GM12878 (cell line): ENCODE measurements around the gene MBOAT2. TPM values are rescaled to one million over a fixed set of nuclear protein-coding genes. Genes with fewer than 3 reads are reported as not detected.

ENCODE experiments used
- ATAC-seq: fragments of 200-7000 bp; cut with Tn5 transposase; 3 replicates; pipeline ENCODE4 v1.9.1; 2020; ENCODE audit warnings: mild to moderate bottlenecking, moderate library complexity
- BruUV-seq: library from RNA; stranded (reverse); fragments of 400-500 nt; replicated peaks from 2 replicates; lab custom pipeline; 2021; lab: Mats Ljungman, UMichigan
- CTCF ChIA-PET: fragments of 300-600 bp; sonication (Branson Sonifier 250); formaldehyde crosslinking; extraction: SDS; loops from one replicate; lab custom pipeline; 2021; ENCODE audit warnings: inconsistent platforms; lab: Yijun Ruan, JAX
- POLR2A ChIA-PET: fragments of 350-600 bp; formaldehyde crosslinking; extraction: SDS; loops from one replicate; lab custom pipeline; 2021; ENCODE audit warnings: inconsistent platforms; lab: Charles Lee
- RAD21 ChIA-PET: fragments of 300-600 bp; sonication (Branson Sonifier 250); formaldehyde crosslinking; loops from one replicate; lab custom pipeline; 2023; ENCODE audit warnings: antibody characterized with exemption; ENCODE audit not compliant: unreplicated experiment; lab: Charles Lee
- SMC1A ChIA-PET: fragments of 300-600 bp; sonication (Branson Sonifier 250); formaldehyde crosslinking; loops from one replicate; lab custom pipeline; 2023; ENCODE audit not compliant: unreplicated experiment, uncharacterized antibody; lab: Charles Lee
- DNase-seq: peaks from one replicate; pipeline ENCODE4 v3.0.0-alpha.2; 2011; ENCODE audit warnings: low read depth, low spot score
- FAIRE-seq: peaks from 3 replicates; lab custom pipeline; 2011; peaks lifted over from hg19 to GRCh38; lab: Jason Lieb, UNC
- H2AFZ ChIP-seq: 2 replicates; pipeline ENCODE4 v1.6.0; 2011; ENCODE audit warnings: low read depth, low read length, control low read depth; ENCODE audit not compliant: control insufficient read depth
- H3K27ac ChIP-seq: 2 replicates; pipeline ENCODE4 v1.5.1; 2011; ENCODE audit warnings: control low read depth; ENCODE audit not compliant: control insufficient read depth, insufficient read depth
- H3K27me3 ChIP-seq, 2 experiments: replicated peaks in 1 of 2; 2 replicates each; pipeline versions ENCODE4 v1.6.0 to v1.6.1; 2011; ENCODE audit warnings: low read length in 1 of 2; ENCODE audit not compliant: control insufficient read depth in 2 of 2, insufficient read depth in 2 of 2
- H3K36me3 ChIP-seq, 2 experiments: 2 replicates each; pipeline ENCODE4 v1.5.1; 2011; ENCODE audit warnings: low read length in 1 of 2; ENCODE audit not compliant: control insufficient read depth in 2 of 2, insufficient read depth in 2 of 2
- H3K4me1 ChIP-seq: 2 replicates; pipeline ENCODE4 v1.6.1; 2011; ENCODE audit warnings: mild to moderate bottlenecking, low read length, moderate library complexity, mixed read lengths; ENCODE audit not compliant: control insufficient read depth, insufficient read depth
- H3K4me2 ChIP-seq: 2 replicates; pipeline ENCODE4 v1.6.0; 2011; ENCODE audit warnings: control low read depth; ENCODE audit not compliant: control insufficient read depth, insufficient read depth
- H3K4me3 ChIP-seq: fragments of 200-600 bp; sonication (generic); 2 replicates; pipeline ENCODE4 v1.5.1; 2016
- H3K79me2 ChIP-seq: 2 replicates; pipeline ENCODE4 v1.6.0; 2011; ENCODE audit warnings: low read length; ENCODE audit not compliant: control insufficient read depth, insufficient read depth
- H3K9ac ChIP-seq: 2 replicates; pipeline ENCODE4 v1.8.0; 2011; ENCODE audit warnings: low read length, control low read depth, mixed read lengths; ENCODE audit not compliant: control insufficient read depth, insufficient read depth
- H3K9me3 ChIP-seq: replicated peaks from 3 replicates; pipeline ENCODE4 v1.5.1; 2011; ENCODE audit warnings: mild to moderate bottlenecking, low read length; ENCODE audit not compliant: control insufficient read depth, insufficient read depth
- H4K20me1 ChIP-seq: 2 replicates; pipeline ENCODE4 v1.6.0; 2011; ENCODE audit not compliant: control insufficient read depth, insufficient read depth
- BHLHE40 ChIP-seq, 2 experiments: fragments of 450-650 bp in 1 of 2; IDR thresholded peaks; 2 replicates each; pipeline ENCODE4 v1.6.1; 2011 to 2017; ENCODE audit warnings: low read depth in 2 of 2, borderline replicate concordance in 1 of 2, improper control_type of control experiment in 1 of 2, low read length in 1 of 2, mild to moderate bottlenecking in 1 of 2
- BMI1 ChIP-seq: fragments of 450-650 bp; IDR thresholded peaks from 2 replicates; pipeline ENCODE4 v1.6.1; 2016; ENCODE audit warnings: mild to moderate bottlenecking, moderate library complexity, borderline replicate concordance
- CREB1 ChIP-seq: IDR thresholded peaks from 2 replicates; pipeline ENCODE4 v1.6.1; 2012; ENCODE audit warnings: low read depth, mild to moderate bottlenecking, inconsistent platforms
- E4F1 ChIP-seq: fragments of 450-650 bp; IDR thresholded peaks from 2 replicates; pipeline ENCODE4 v1.6.1; 2018; ENCODE audit warnings: borderline replicate concordance, mild to moderate bottlenecking; ENCODE audit not compliant: partially characterized antibody
- EED ChIP-seq: sonication (generic); IDR thresholded peaks from 2 replicates; pipeline ENCODE4 v1.6.1; 2016; ENCODE audit warnings: antibody characterized with exemption, low read depth
- EZH2 ChIP-seq: IDR thresholded peaks from 2 replicates; pipeline ENCODE4 v1.6.1; 2012; ENCODE audit warnings: low read depth, mild to moderate bottlenecking, control low read depth, inconsistent platforms, low read length, borderline replicate concordance; ENCODE audit not compliant: control insufficient read depth
- GABPA ChIP-seq: IDR thresholded peaks from 2 replicates; pipeline ENCODE4 v1.6.1; 2014; ENCODE audit warnings: antibody characterized with exemption, low read depth, mild to moderate bottlenecking, inconsistent platforms
- HDAC6 ChIP-seq: fragments of 200-600 bp; sonication (generic); IDR thresholded peaks from one replicate; pipeline ENCODE4 v1.8.0; 2017; ENCODE audit warnings: antibody characterized with exemption; ENCODE audit not compliant: unreplicated experiment
- MTA3 ChIP-seq: IDR thresholded peaks from 2 replicates; pipeline ENCODE4 v1.6.1; 2012; ENCODE audit warnings: low read length, inconsistent platforms, borderline replicate concordance
- POLR2A ChIP-seq: IDR thresholded peaks from 2 replicates; pipeline ENCODE4 v1.6.1; 2011; ENCODE audit warnings: low read depth, mild to moderate bottlenecking, low read length
- RELA ChIP-seq: fragments of 450-650 bp; IDR thresholded peaks from 2 replicates; pipeline ENCODE4 v1.8.0; 2014; ENCODE audit warnings: borderline replicate concordance; ENCODE audit not compliant: partially characterized antibody
- SIN3A ChIP-seq: IDR thresholded peaks from 2 replicates; pipeline ENCODE4 v1.6.1; 2012; ENCODE audit warnings: low read depth, low read length, improper control_type of control experiment
- SUZ12 ChIP-seq: fragments of 200-600 bp; sonication (generic); IDR thresholded peaks from one replicate; pipeline ENCODE4 v1.6.1; 2018; ENCODE audit warnings: antibody characterized with exemption, mild to moderate bottlenecking; ENCODE audit not compliant: unreplicated experiment
- TBL1XR1 ChIP-seq: IDR thresholded peaks from 2 replicates; pipeline ENCODE4 v1.6.1; 2012; ENCODE audit warnings: low read depth, low read length, improper control_type of control experiment
- TCF7 ChIP-seq: IDR thresholded peaks from 2 replicates; pipeline ENCODE4 v1.6.1; 2014; ENCODE audit warnings: antibody characterized with exemption, borderline replicate concordance
- ZNF24 ChIP-seq: fragments of 450-650 bp; IDR thresholded peaks from 2 replicates; pipeline ENCODE4 v1.6.1; 2017; ENCODE audit warnings: antibody characterized with exemption, mild to moderate bottlenecking
- WGBS: methylation state at CpG from one replicate; pipeline ENCODE4 v1.1.6; 2016; ENCODE audit warnings: low lambda C conversion rate; ENCODE audit not compliant: insufficient replicate concordance, insufficient coverage; ENCODE audit errors: missing lambda C conversion rate; 5-methylcytosine and 5-hydroxymethylcytosine counted together
- in situ Hi-C: fragments of 300-500 bp; cut with MboI; formaldehyde crosslinking; loops from 9 replicates; pipeline ENCODE4 v1.14.3; 2018; ENCODE audit warnings: mixed read lengths
- intact Hi-C: fragments of 100-400 bp; cut with micrococcal nuclease; formaldehyde crosslinking; loops from one replicate; pipeline ENCODE4 v1.14.2; 2022; ENCODE audit not compliant: unreplicated experiment
- polyA plus RNA-seq, 11 experiments: library from polyadenylated mRNA; depleted of rRNA in 4 of 11; unstranded in 6 of 11; stranded (reverse) in 5 of 11; fragments of >200 nt; fragmentation: Nextera tagmentation in 4 of 11; fragmentation: Illumina TruSeq in 1 of 11; extraction: Ambion mirVana in 4 of 11; extraction: Trizol in 1 of 11; gene quantifications; 1 replicate in 1 of 11; 2 replicates in 10 of 11; pipeline versions ENCODE4 v1.2.1 to v1.2.3, GENCODE V29; 2011 to 2016; ENCODE audit warnings: inconsistent platforms in 2 of 11, missing spikeins in 2 of 11, low read depth in 1 of 11
- total RNA-seq, 4 experiments: library from RNA; depleted of rRNA in 3 of 4; stranded (reverse); fragments of >200 nt in 3 of 4; fragmentation: Illumina TruSeq in 1 of 4; extraction: Trizol in 1 of 4; gene quantifications; 2 replicates each; pipeline versions ENCODE4 v1.2.1 to v1.2.3, GENCODE V29; 2013 to 2021

MBOAT2 gene
- total and polyA plus RNA-seq, 10 of the 15 experiments (the other 5 are each of a cell fraction or from before 2014, with no cell fraction given): 0.08 to 40.6 (median 1.8) TPM

- SMC1A ChIA-PET: no interaction called here
- H3K36me3 ChIP-seq: no peaks in the 10 kb centered on the region
- TF ChIP-seq RELA (no peak), POLR2A (no peak), EZH2 (no peak)
- TF ChIP-seq, all 136 proteins: peak for 0
- no peaks in the 10 kb centered on the region; the same call in 2 of the 3 replicates for H3K9me3 ChIP-seq
- H3K4me3 ChIP-seq: no peak overlapping the region
- RAD21 ChIA-PET: no interaction called here
- DNase-seq (no peak), ATAC-seq (peak; percentile 40; the same call in 1 of the 3 replicates), FAIRE-seq (no peak)
- H3K4me1 ChIP-seq: no peaks in the 10 kb centered on the region; the same call in 1 of the 2 replicates
- intact Hi-C loops (no loop called here), in situ Hi-C loops (no loop called here)
- H3K9ac ChIP-seq: no peak overlapping the region
- H3K27ac ChIP-seq: no peak overlapping the region
- H3K27me3 ChIP-seq: no peaks in the 10 kb centered on the region
- no peaks in the 10 kb centered on the region for H3K79me2 ChIP-seq
- 54% methylated on average over 10 of the region's 10 CpGs for WGBS
- no TSS peak for BruUV-seq
- H2AFZ ChIP-seq: no peak overlapping the region; the same call in 1 of the 2 replicates
- no peaks in the 10 kb centered on the region for H4K20me1 ChIP-seq
- CTCF ChIA-PET: no interaction called here
- no peak overlapping the region for H3K4me2 ChIP-seq
- POLR2A ChIA-PET: no interaction called here
Measured at GRCh38 chr2:9050122-9050809, 46.8 kb upstream of the MBOAT2 start.

- Histone ChIP-seq H3K27me3 (no peaks in the 10 kb centered on the region), H3K4me1 (no peaks in the 10 kb centered on the region; the same call in 1 of the 2 replicates), H3K9me3 (no peaks in the 10 kb centered on the region; the same call in 2 of the 3 replicates), H2AFZ (no peak overlapping the region), H3K4me3 (no peak overlapping the region), H4K20me1 (no peaks in the 10 kb centered on the region), H3K36me3 (no peaks in the 10 kb centered on the region), H3K79me2 (no peaks in the 10 kb centered on the region), H3K4me2 (no peak overlapping the region), H3K9ac (no peak overlapping the region), H3K27ac (no peak overlapping the region)
- RAD21 ChIA-PET: no interaction called here
- no TSS peak for BruUV-seq
- CTCF ChIA-PET: interaction anchor here (1.1 to 1.3 kb wide), 2 partner anchors 123 to 172 kb away, joined by 3 read pairs; no protein-coding TSS in a partner anchor
- ATAC-seq: no peak
- intact Hi-C loops: no loop called here
- FAIRE-seq: no peak
- in situ Hi-C loops: no loop called here
- SMC1A ChIA-PET: interaction anchor here (2.8 kb wide), 1 partner anchor 12 kb away, joined by 7 read pairs; no protein-coding TSS in a partner anchor
- POLR2A ChIA-PET: no interaction called here
- WGBS: 41% methylated on average over 7 of the region's 7 CpGs
- no peak for DNase-seq
- TF ChIP-seq BHLHE40 (IDR thresholded peaks at IDR 0.05; ENCODE audit: borderline replicate concordance in 1 of 2, low read depth in 2 of 2, low read length in 1 of 2) (no peak), MTA3 (no peak), SUZ12 (no peak), GABPA (no peak), E4F1 (no peak), TCF7 (no peak), EED (no peak), CREB1 (no peak), HDAC6 (no peak), BMI1 (no peak), ZNF24 (no peak), TBL1XR1 (no peak), SIN3A (no peak)
Measured at GRCh38 chr2:9045595-9045994, 42.1 kb upstream of the MBOAT2 start.
